Stimulated activated naive CD4-positive, alpha-beta T cell treated with Interleukin-2 at 50 U/mL for 16 hours (primary cell): ENCODE data around the gene GRHL1.
A peak's percentile ranks its signal among the peaks of the same experiment; 100 is the strongest.

ENCODE experiments used
- DNase-seq: peaks from one replicate; lab custom pipeline; 2025; lab: John Stamatoyannopoulos, UW

Gene GRHL1

DNA sequence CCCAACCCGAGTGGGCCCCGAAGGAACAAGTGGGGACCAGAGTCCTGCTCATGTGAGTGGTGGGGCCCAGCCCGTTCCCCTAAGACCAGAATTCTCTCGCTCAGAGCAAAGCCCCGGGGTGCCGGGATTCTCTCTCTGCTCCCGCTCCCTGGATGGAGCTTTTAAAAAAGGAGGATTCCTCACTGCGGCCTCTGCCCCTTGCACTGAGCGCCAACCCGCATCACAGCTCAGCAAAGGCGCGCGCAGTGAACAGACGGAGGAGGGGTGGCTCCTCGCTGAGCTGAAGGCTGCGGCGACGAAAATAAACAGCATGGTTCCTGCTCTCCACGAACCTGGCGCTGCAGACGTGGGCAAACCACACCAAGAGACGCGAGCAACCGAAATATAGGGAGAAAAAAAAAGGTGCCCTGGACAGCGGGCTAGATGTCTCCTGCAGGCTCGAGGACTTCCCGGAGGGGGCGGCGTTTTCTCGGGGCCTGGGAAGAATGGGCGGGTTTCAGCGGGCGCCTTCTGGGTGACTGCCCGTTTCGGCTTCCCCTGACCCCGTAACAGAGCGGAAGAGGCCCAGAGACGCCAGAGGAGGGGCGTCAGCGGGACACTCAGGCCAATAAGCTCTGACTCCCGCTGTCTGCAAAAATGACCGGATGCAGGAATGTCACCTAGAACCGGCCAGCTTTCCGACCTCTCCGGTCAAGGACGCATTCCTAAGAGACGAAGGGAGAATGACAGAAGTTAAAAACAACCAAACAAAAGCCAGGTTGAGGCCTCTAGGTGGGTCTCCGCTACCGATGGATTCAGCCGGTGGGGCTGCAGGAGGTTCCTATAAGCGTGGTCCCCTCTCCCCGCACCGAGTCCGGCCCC, 91.0 kb downstream of the GRHL1 start:
- peak; percentile 50 for DNase-seq

GRCh38 chr2:10043256-10043905, 91.9 kb downstream of the GRHL1 start, which contains the start of gene KLF11:
KLF11 (plus strand) TSS chr2:10043550; CDS start chr2:10043717, 167 bp downstream.
- peak; percentile 83 for DNase-seq

DNA sequence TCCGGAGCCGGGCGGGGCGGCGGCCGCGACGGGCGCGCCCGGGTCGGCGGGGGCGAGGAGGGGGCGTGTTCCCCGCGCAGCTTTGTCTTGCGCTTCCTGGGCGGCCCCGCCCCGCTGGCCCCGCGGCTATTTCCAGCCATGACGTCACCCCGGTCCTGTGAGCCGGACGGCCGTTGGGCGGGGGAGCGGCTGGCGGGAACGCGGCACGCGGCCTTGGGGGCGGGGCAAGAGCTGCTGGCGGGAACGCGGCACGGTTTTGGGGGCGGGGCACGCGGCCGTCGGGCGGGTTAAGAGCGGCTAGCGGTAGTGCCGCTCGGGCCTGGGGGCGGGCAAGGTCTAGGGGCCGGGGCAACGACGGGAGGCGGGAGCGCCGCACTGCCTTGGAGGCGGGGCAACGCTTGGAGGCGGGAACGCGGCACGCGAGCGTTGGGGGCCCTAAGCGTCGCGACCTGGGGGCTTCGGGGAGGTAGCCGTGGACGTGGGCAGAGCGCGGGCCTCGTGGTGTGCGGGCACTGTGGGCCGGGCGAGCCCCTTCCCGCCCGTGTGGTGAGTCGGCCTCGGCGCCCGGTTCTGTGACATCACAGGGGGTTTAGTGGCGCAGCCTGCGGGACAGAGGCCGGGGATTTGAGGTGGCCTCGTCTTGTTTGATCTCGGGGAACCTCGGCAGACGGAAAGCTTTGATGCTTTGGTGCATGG, 92.6 kb downstream of the GRHL1 start:
- peak; percentile 92 for DNase-seq

DNA sequence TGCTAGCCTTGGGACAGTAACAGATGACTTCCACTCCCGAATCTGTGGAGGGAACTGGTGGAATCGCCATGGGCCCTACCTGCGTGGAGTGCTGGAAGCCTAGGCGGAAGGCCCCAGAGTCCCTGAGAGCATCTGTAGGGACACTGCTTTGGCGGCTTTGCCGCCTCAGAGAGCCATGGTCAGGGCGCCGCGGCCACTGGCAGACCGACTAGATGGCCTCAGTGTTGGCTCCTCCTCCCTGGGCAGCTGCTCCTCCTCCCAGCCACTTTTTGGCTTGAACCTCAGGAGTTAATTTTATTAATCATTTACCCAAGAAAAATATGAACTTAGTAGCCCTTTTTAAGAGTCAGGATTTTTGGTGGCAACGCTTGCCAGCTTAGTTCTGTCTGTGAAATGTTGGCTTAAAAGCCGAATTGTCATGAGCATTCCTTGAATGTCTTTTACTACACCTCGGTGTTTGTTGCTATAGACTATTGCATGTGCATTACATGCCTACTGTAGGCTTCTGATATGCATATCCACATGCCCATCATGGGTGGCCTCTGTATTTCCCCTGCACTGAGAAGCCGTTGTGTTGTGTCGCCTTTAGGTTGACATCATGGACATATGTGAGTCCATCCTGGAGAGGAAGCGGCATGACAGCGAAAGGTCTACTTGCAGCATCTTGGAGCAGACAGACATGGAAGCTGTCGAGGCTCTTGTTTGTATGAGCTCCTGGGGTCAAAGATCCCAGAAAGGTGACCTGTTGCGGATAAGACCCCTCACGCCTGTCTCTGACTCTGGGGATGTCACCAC, 94.3 kb downstream of the GRHL1 start:
- no peak for DNase-seq

GRCh38 chr2:10046931-10047330, 95.4 kb downstream of the GRHL1 start:
- DNase-seq: no peak

GRCh38 chr2:10047616-10048500, 96.4 kb downstream of the GRHL1 start:
- no peak for DNase-seq

DNA sequence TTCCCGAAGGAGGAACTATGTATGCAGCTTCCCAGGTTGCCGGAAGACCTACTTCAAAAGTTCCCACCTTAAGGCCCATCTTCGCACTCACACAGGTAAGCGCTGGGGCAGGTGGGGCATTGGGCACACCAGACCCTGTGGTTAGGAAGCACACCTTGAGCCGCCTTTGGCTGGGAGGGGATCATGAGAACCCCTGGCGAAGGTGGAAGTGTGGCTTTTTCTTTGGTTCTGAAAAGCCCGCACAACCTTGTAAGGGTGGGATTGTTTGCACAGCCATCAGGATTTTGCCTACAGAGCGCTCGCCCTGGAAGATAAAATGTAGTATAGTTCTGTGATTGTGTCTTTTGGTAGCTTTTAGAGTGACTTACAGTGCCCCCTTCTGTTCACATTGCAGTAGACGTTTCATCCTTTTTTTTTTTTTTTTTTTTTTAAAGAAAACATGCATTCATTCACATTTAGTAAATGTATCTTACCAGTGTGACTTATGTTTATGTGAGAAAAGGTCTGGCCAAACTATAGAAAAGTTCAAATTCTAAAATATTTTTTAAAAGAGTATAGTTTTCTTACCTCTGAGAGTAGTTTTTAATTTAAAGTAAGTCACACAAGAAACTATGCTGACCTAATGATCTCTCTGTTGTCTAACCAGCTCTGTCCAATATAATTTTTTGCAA, 97.1 kb downstream of the GRHL1 start:
- no peak for DNase-seq
